ENCODE measurements around the gene VAV2.

DNA sequence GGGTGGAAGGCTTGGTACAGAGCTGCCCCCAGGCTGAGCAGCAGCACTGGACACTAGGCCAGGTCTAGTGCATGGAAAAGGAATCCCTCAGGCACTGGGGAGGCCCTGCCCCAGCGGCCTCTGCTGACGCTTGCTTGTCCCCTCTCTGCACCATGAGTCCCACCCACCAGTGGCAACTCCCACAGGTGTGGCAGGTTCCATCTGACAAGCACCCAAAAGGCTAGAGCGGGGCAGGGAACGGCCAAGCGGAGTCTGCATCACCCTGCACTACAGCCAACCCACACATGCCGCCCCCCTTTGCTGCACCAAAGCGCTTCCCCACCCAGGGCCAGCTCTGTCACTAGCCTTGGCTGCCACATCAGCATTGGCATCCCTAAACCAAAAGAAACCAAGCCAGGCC, 138.8 kb downstream of the VAV2 start:
- TF ChIP-seq CTCF (IDR thresholded peaks at IDR 0.05) (no peak), POLR2AphosphoS2 (conservative IDR thresholded peaks at IDR 0.05; ENCODE audit: low read length) (no peak), MYC (IDR thresholded peaks at IDR 0.05; ENCODE audit: borderline replicate concordance, low read length) (no peak), TP53 (CRISPR knock-in tag; IDR thresholded peaks at IDR 0.05) (no peak), POLR2A (IDR thresholded peaks at IDR 0.05; ENCODE audit: low read length) (no peak), SMC3 (IDR thresholded peaks at IDR 0.05) (no peak), HOXA7 (CRISPR knock-in tag; IDR thresholded peaks at IDR 0.05) (no peak), CHD2 (IDR thresholded peaks at IDR 0.05; ENCODE audit: low read length, partially characterized antibody) (no peak), BCL3 (IDR thresholded peaks at IDR 0.05) (no peak), MAZ (IDR thresholded peaks at IDR 0.05; ENCODE audit: borderline replicate concordance, low read depth, low read length) (no peak), EP300 (IDR thresholded peaks at IDR 0.05) (no peak), JUNB (IDR thresholded peaks at IDR 0.05) (no peak)

Measured in A549 (cell line).